SH-SY5Y (cell line): ENCODE measurements around the gene TMEM131.

ENCODE experiments used
- GATA2 ChIP-seq: IDR thresholded peaks from 2 replicates; pipeline ENCODE4 v1.6.1; 2011; ENCODE audit warnings: mild to moderate bottlenecking, low read depth, low read length
- GATA3 ChIP-seq: IDR thresholded peaks from 2 replicates; pipeline ENCODE4 v1.6.1; 2011; ENCODE audit warnings: low read depth, mild to moderate bottlenecking, low read length, moderate library complexity

Gene TMEM131

GRCh38 chr2:97737421-97738178 is 258.1 kb downstream of the TMEM131 start:
- TF ChIP-seq GATA3 = no peak

- TF ChIP-seq GATA3 = no peak
- no peak for TF ChIP-seq GATA2
Measured at GRCh38 chr2:97736608-97737330, 259.0 kb downstream of the TMEM131 start.

GRCh38 chr2:97736185-97736584 is 259.6 kb downstream of the TMEM131 start:
- TF ChIP-seq GATA3 = no peak
- TF ChIP-seq GATA2 = no peak

GRCh38 chr2:97735161-97735561 is 260.6 kb downstream of the TMEM131 start:
- TF ChIP-seq GATA3 (no peak), GATA2 (no peak)

GRCh38 chr2:97734061-97735051 is 261.4 kb downstream of the TMEM131 start:
- TF ChIP-seq GATA3 (no peak), GATA2 (no peak)

- TF ChIP-seq GATA2 (no peak), GATA3 (no peak)
Measured at GRCh38 chr2:97733341-97734035, 262.3 kb downstream of the TMEM131 start.

- no peak for TF ChIP-seq GATA3
- TF ChIP-seq GATA2 = no peak
Measured at GRCh38 chr2:97732436-97733340, 263.1 kb downstream of the TMEM131 start.

- no peak for TF ChIP-seq GATA2
- TF ChIP-seq GATA3 = no peak
Measured at GRCh38 chr2:97731274-97732020, 264.3 kb downstream of the TMEM131 start.

GRCh38 chr2:97730245-97730644 is 265.5 kb downstream of the TMEM131 start:
- no peak for TF ChIP-seq GATA3
- no peak for TF ChIP-seq GATA2

GRCh38 chr2:97728091-97728731 is 267.5 kb downstream of the TMEM131 start:
- TF ChIP-seq GATA2 = no peak
- no peak for TF ChIP-seq GATA3

- TF ChIP-seq GATA3 (no peak), GATA2 (no peak)
Measured at GRCh38 chr2:97727296-97727695, 268.5 kb downstream of the TMEM131 start.
